NCI-H1694 treated with DMSO at 0.1 percent for 48 hours (cell line): ENCODE results near the gene CTSH.

ENCODE experiments used
- DNase-seq: peaks from one replicate; lab custom pipeline; 2025; lab: John Stamatoyannopoulos, UW

CTSH gene

DNA sequence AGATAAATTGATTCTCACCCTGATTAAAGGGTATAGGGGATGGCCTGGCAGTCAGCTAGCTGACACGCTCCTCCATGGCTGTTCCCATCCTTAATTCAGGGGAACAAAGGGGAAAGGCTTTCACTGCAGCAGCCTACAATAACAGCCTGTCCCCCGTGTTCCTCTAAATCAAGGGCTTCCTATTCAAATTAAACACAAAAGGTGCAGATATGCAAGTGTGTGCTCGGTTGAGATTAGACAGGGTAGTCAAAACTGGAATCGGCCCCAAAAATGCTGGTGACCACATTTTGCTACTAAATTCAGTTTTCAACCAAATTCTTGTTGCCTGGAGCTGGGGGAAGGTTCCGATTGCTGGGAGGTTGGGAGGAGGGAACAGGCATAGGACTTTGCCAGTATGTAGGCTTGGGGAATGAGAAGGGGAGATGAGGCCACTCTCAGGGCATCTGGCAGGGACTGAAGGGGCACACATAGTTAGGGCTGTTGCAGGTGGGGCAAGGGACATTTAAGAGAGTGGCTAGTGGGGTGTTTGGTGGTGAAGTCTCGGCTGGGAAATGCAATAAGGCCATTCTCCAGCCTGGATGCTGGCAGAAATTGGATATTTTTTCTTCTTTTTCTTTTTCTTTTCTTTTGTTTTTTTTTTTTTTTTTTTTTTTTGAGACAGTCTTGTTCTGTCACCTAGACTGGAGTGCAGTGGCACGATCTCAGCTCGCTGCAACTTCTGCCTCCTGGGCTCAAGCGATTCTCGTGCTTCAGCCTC, 32.9 kb upstream of the CTSH start:
- DNase-seq, result no peak

DNA sequence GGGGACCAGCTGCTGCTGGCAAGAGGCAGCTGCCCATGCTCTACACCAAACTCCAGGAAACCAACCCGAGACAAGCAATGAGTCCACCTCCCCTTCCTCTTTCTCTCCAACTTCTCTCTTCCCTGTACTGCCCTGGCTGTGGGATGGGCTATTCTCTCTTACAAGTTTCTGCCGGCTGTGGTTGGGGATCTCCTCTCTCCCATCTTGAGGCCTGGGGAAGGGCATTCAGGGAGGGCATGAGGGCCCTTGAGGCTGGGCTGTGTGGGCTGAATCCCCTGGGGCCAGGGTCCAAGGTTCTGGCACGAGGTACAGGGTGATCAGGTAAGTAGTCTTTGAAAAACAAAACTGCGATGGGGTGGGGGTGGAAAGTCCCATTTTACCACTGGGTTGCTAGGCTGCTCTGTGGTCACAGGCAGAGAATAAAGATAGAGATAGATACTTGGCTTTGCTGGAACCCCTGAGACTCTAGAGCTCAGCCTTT, 32.3 kb upstream of the CTSH start:
- DNase-seq, result no peak

DNA sequence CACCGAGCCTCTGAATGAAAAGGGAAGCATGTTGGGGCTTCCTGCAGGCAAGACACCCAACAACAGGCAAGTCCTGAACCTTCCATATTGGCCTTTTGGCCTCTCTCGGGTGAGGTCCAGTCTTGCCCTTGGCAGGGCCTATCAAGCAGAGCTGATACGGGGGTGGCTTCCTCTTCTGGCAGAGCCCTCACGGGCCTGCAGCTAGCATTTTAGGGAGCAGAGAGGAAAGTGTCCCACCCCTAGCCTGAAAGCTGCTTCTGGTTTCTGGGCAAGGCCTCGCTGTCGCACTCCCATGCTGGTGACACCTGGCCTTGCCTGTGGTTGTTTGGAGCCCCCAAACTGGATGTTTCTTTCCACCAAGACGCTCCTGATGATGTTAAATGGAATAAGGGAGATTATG, 31.8 kb upstream of the CTSH start:
- no peak for DNase-seq

DNA sequence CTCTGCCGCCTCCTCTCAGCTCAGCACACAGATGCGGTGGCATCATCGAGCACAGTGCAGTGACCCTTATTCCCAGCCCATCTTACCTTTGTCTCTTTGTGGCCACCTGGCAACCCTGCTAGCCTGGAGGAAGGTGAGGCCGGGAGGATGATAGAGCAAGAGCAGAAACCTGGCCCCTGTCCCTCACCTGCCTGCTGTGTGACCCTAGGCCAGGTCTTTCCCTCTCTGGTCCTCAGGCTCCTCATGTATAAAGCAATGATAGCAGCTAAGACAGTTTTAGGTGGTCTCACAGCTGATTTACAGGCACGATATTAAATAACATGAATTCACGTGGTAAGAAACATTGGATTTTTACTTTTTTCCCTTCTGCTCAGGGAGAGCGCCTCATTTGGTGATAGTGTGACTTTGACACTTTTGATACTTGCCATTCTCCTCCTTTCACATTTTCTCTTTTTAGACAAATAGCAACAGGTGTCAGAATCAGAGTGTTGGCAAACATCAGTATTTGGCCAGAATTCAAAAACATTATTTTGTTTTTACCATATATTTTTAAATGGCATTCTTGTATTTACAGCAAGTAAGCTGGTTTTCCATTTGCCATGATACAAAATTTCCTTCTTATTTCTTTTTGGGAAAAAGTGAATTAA, 29.5 kb upstream of the CTSH start:
- no peak for DNase-seq

DNA sequence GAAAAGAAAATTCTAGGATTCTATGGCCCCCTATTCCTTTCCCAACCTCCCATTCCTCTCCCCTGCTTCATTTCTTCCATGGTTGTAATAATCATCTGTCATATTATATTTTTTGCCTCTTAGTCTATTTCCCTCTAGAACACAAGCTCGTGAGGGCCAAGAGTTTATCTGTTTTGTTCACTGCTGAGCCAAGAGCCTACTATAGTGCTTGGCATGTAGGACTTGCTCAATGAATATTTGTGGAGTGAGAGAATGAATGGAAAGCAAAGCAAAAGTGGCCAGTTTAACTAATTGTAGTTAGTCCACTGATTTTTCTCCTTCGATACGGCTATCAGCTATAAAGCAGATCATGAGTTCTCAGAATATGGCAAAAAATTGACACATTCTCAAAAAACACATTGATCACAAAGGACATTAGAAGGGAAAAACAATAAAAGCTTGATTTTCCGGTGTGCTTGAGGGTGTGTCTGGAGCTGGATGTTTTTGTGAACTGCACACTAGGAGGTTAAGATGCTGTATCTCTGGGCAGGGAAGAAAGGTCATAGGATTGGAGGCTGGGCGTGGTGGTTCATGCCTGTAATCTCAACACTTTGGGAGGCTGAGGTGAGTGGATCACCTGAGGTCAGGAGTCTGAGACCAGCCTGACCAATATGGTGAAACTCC, 25.0 kb upstream of the CTSH start:
- DNase-seq, result no peak

DNA sequence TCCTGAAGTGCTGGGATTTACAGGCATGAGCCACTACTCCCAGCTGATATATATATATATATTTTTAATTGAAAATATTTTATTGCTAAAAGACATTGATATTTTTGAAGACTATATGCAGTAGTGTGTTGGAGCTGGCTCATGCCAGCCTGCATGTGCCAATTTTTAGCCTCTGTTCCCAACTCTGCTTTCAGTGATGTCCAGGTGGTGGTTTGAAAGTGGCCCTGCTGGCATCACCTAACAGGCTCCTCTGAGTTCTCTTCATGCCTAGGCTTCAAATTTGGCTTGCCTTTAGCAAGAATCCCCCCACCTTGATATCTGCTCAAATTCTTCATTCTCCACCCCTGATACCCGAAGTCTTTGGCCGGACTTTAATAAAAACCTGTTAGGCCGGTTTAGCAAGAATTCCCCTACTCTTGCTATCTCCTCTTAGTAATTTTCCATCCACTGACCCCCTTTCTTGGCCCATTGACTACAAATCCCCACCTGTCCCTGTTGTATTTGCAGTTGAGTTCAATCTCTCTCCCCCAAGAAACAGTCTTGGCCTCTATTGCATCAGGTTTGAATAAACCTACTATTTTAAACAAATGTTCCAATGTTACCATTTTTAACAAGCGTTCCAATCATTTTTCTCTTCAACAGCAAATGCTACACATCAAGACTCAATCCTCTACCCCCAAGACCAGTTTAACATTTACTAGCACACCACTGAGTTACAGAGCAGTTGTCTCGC, 23.9 kb upstream of the CTSH start:
- DNase-seq, result no peak

DNA sequence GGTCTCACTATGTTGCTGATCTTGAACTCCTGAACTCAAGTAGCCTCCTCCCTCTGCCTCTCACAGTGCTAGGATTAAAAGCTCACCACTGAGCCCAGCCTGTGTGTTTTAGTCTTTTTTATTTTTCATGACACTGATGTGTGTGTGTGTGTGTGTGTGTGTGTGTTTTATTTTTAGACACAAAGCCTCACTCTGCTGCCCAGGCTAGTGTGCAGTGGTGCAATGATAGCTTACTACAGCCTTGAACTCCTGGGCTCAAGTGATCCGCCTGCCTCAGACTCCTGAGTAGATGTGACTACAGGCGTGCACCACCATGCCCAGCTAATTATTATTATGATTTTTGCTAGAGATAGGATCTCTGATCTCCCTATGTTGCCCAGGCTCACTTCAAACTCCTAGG, 23.3 kb upstream of the CTSH start:
- no peak for DNase-seq

DNA sequence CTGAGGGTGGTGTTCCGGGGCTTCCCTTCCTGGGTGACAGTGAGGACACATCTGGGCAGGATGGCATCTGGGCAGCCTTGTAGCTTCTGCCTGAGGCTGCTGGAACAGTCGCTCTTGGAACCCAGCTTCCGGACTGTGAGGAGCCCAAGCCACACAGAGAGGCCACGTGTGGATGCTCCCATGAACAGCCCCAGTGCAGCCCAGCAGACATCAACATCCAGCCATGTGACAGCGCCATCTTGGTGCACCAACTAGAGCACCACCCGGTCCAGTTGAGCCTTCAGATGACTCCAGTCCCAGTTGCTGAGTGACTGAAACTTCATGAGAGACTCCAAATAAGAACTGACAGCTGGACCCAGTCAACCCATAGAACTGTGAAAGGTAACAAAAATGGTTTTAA, 15.5 kb upstream of the CTSH start:
- no peak for DNase-seq

DNA sequence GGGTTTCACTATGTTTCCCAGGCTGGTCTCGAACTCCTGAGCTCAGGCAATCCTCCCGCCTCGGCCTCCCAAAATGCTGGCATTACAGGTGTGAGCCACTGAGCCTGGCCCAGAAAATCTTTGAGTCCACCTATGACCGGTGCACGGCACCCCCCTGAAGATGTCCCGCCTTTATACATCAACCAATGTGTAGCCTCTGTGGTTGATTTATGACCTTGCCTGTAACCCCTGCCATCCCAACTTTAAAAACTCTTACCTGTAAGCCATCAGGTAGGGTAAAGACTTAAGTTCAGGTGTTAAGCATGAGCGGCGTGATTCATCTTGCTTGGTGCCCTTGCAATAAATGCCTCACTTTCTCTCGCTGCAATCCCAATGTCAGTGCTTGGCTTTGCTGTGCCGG, 14.5 kb upstream of the CTSH start:
- no peak for DNase-seq

DNA sequence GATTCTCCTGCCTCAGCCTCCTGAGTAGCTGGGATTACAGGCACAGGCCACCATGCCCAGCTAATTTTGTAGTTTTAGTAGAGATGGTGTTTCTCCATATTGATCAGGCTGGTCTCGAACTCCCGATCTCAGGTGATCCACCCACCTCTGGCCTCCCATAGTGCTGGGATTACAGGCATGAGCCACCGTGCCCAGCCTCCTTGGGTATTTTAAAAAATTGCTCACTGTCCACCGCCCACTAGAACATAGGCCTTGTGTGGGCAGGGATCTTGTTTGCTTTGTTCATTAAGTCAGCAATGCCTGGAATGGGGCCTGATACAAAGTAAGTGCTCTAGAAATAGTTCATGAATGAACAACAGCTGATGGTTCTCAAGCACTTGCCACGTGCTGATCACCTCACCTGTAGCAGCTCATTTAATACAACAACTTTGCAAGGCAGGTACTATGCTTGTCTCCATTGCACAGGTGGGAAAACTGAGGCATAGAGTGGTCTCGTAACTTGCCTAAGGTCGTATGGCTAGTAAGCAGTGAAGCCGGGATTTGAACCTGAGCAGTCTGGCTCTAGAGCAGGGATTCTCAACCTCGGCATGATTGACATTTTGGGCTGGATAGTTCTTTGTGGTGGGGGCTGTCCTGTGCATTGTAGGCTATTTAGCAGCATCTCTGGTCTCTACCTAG, 12.7 kb upstream of the CTSH start:
- no peak for DNase-seq

DNA sequence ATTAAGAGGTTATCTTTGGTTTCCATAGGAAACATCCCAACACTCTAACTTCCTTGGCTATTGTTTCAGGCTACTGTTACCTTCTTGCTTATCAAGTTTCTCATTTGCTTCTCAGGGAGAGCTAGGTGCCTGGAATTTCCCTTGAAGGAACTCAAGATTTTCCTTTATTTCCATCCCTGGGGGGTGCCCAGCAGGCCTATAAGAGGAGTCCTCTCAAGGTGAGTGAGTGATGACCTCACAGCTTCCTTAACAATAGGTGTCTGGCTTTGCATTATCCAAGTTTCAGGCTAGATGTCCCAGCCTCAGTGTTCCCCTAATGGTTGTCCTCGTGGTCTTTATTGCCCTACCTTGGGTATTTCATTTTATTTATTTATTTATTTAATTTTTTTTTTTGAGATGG, 12.1 kb upstream of the CTSH start:
- no peak for DNase-seq

DNA sequence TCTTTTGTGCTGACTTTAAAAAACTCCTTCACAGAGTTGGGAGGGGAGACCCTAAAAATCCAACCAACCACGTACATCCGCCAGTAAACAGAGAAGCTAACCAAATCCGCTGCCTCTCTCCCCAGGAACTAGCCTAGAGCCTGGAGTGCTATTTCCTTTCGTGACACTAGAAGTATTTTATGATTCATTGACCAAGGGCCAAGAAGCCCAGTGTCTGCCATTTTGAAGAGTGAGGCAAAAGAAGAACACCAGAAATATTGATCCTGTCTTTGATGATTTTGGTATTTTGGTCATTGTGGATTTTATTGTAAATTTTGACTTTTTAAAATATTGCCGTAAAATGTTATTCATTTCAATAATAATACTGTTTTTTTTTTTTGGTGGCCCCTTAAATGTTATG, 10.5 kb upstream of the CTSH start:
- DNase-seq, result no peak

DNA sequence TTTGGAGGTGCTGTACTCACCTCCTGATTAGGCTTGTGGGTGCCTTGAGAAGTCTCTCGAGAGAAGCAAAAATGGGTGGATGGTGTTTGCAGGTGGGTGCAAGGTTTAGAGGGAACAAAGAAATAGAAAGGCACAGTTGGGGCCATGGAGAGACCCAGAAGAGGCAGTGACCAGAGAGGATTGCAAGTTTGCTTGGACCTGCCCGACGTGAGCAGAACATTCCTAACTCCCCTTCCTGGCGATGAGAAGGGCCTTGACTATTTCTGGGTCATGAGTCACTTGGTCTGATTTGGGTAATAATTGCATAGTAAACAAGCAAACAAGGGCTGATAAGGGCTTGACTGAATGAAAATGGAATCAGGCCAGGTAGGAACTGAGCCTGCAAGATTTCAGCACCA, 7.0 kb upstream of the CTSH start:
- DNase-seq, result no peak

DNA sequence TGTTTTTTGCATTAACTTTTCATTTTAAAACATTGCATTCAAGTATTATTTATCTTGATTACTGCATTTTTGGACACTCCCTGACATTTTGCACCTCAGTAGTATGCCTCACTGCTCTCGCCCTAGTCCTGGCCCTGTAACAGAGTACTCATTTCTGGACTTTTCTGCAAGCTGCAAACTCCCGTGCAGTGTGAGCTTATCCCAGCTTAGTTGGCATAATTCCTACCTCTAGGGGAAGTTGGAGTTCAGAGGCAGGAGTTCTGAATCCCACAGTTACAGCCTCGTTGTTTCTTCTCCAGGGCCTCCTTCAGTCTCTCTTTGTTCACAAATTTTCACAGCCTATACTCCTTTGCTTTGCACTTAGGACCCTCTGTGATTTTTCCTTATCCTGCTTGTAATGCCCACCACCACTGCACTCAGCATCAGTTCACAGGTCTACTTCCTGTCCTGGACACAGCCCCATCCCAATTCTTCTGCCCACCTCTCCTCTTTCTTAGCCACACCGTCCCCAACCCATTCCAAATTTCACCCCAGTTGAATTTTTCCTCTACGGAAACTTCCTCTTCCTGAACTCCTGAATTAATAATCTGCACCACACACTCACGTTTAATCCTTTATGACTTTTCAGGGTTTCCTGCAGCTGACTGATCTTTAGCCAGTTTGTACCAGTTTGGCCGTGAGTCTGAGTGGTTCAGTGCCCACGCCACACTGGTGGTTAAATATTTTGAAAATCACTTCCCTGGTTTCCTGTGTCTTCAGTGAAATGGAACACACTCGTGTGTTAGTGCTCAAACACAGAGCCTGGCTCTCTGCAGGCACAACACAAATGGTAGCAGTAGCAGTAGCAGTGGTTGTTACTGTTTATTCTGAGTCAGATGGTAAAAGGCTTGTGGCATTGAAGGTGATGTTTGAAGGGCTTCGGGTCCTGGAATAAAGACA, 6.3 kb upstream of the CTSH start:
- DNase-seq, result no peak

DNA sequence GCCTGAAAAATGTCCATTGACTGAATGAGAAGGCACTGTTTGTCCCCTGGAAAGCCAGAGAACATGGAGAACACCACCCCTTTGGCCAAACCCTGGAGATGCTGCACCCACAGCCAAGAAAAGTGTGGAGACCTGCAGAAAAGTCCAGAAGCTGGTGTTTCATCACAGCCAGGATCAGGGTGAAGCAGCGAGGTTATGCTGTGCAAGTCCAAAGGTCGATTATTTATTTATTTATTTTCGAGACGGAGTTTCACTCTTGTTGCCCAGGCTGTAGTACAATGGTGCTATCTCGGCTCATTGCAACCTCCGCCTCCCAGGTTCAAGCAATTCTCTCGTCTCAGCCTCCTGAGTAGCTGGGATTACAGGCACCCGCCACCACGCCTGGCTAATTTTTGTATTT, 5.5 kb upstream of the CTSH start:
- no peak for DNase-seq

DNA sequence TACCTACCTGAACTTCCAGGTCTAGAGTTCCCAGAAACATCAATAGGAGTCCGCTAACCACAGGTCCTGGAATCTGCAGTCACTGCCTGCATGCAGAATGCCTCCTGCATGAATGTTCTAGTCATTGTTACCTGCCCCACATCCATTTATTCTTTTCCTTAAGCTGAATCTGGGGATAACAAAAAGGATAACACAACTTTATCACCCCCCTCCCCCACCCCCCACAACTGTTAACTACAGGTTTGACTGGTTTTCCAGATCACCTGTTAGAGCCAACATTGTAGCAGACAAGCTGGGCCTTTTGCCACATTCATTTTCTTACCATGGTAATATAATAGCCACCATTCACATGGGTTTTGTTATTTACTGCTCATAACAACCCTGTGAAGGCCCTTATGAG, 4.6 kb upstream of the CTSH start:
- DNase-seq, result no peak

DNA sequence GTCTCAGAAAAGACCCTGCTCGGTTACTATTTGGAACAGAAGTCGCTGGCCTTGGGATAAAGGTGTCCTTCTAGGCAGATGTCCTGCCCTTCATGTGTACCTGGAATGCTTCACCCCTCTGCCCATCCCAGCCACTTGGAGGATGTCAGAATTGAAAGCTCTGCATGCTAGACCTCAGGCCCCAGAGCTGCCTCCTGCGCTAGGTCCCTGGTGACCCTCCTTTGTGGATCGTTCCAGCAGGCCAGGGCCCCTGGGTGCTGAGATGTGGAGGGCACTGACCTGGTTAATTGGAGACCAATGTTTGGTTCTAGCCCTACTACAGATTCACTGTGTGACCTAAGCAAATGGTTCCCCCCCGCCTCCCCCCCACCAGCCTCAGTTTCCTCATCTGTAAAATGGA, 2.7 kb upstream of the CTSH start:
- no peak for DNase-seq

DNA sequence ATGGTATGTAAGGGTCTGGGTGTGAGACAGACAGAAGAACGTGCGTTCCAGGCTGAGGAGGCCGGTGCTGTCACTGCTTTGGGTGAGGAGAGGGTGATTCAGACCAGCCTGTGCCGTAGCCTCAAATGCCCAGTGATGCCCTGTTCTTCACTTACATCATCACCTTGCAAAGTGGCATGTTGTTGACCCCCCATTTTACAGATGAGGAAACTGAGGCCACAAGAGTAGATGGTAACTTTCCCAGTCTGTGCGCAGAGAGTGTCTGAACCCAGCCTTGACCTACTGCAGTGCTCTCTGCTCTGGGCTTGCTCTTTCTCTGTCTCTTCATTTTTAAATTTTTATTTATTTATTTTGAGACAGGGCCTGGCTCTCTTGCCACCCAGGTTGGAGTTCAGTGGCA, 1.6 kb upstream of the CTSH start:
- no peak for DNase-seq

DNA sequence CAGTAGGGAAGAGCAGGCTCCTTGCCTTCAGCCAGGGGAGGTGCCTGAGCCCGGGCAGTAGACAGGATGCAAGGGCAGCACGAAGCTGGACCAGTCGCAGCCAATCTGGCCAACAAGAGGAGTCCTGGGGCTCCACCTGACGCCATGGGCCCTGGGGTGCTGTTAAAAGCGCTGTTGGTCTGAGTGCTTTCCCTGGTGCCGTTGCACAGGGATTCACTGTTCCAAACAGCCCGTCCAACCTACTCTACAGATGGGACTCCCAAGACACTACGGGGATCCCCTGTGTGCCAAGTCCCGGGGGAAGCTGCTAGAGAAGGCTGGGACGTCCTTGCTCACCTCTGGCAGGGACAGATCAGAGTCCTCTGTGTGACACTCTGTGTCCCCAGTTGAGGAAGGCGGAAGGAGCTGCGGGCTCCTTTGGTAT, 632 bp downstream of the CTSH start:
- no peak for DNase-seq

DNA sequence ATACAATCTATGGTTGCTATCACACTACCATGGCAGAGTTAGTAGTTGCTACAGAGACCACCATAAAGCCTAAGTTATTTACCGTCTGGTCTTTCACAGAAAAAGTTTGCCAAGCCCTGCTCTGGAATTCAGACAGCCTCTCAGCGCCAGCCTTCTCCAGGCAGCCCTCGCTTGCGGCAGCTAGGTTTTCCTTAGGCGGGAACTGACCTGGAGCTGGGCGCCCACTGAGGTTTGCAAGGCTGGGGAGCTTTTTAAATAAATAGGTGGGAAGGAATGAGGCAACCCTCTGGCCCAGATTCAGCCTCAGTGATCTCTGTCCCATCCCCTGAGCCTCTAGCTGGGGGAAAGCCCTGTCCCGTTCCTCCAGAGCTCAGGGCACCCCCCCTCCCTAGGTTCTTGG, 1.2 kb downstream of the CTSH start:
- DNase-seq, result no peak

DNA sequence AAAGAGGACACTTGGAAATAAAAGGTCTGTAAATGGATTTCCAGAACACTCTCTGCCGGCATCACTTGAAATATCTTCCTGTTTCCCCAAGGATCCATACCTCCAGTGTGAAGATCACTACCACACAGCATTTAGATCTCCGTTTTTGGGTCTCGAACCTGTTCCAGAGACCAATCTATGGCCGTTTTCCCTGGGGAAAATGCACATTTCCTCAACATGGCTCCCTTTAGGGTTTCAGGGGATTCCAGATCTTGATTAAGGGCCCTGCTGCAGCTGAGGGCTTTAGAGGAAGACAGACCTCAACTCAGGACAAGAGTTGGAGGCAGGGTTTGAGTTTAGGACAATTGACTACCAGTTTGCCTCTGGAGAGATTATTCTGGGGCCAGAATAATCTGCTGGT, 2.1 kb downstream of the CTSH start:
- DNase-seq, result no peak
